B cell (primary cell): ENCODE measurements around the gene PYDC1. TPM values are rescaled to one million over a fixed set of nuclear protein-coding genes. Genes with fewer than 3 reads are reported as not detected.

ENCODE experiments used
- ATAC-seq: fragments of 200-7000 bp; cut with Tn5 transposase; one replicate; pipeline ENCODE4 v1.10.0; 2021; ENCODE audit warnings: low read depth, mild to moderate bottlenecking, moderate number of reproducible peaks, moderate library complexity
- CTCF ChIA-PET: fragments of 350-600 bp; sonication (Branson Sonifier 250); formaldehyde crosslinking; loops from one replicate; lab custom pipeline; 2021; ENCODE audit warnings: antibody characterized with exemption, inconsistent platforms; lab: Charles Lee
- POLR2A ChIA-PET: fragments of 350-600 bp; sonication (Branson Sonifier 250); formaldehyde crosslinking; loops from one replicate; lab custom pipeline; 2021; ENCODE audit warnings: antibody characterized with exemption; lab: Charles Lee
- DNase-seq: peaks from one replicate; pipeline ENCODE4 v3.0.0; 2013
- H2AFZ ChIP-seq: 2 replicates; pipeline ENCODE4 v1.6.1; 2012; ENCODE audit warnings: mild to moderate bottlenecking, low read depth, low read length; ENCODE audit not compliant: insufficient read depth, poor library complexity, severe bottlenecking
- H3K27ac ChIP-seq, 2 donors: 1 replicate in 1 of 2; 2 replicates in 1 of 2; pipeline ENCODE4 v1.5.1; 2012 to 2013; ENCODE audit warnings: low read length in 2 of 2, mild to moderate bottlenecking in 2 of 2, moderate library complexity in 1 of 2
- H3K27me3 ChIP-seq, 4 experiments: fragments of 200-600 bp in 1 of 4; sonication (generic) in 1 of 4; replicated peaks in 1 of 4; 1 replicate in 2 of 4; 2 replicates in 2 of 4; pipeline versions ENCODE4 v1.6.1 to v1.7.0; 2013 to 2016; ENCODE audit warnings: low read length in 3 of 4, mild to moderate bottlenecking in 2 of 4, mixed read lengths in 1 of 4, moderate library complexity in 1 of 4; ENCODE audit not compliant: insufficient read depth in 4 of 4, control insufficient read depth in 3 of 4; ENCODE audit errors: control extremely low read depth in 1 of 4
- H3K36me3 ChIP-seq, 2 experiments: replicated peaks in 1 of 2; 1 replicate in 1 of 2; 2 replicates in 1 of 2; pipeline versions ENCODE4 v1.6.1 to v1.7.1; 2013; ENCODE audit warnings: low read length in 1 of 2; ENCODE audit not compliant: insufficient read depth in 2 of 2, control insufficient read depth in 1 of 2; ENCODE audit errors: control extremely low read depth in 1 of 2, extremely low read depth in 1 of 2
- H3K4me1 ChIP-seq, 2 donors: fragments of 200-600 bp in 1 of 2; sonication (generic) in 1 of 2; 1 replicate in 1 of 2; 2 replicates in 1 of 2; pipeline versions ENCODE4 v1.5.1 to v1.6.1; 2013 to 2017; ENCODE audit warnings: low read length in 2 of 2; ENCODE audit not compliant: control insufficient read depth in 2 of 2, insufficient read depth in 2 of 2
- H3K4me2 ChIP-seq: replicated peaks from 2 replicates; pipeline ENCODE3; 2012; ENCODE audit warnings: mild to moderate bottlenecking, low read depth, low read length; ENCODE audit not compliant: poor library complexity, severe bottlenecking
- H3K4me3 ChIP-seq, 5 experiments: fragments of 200-600 bp in 1 of 5; sonication (generic) in 1 of 5; 1 replicate in 3 of 5; 2 replicates in 2 of 5; pipeline versions ENCODE4 v1.5.1 to v1.7.0; 2011 to 2016; ENCODE audit warnings: low read length in 4 of 5, mild to moderate bottlenecking in 4 of 5, low read depth in 2 of 5, control low read depth in 1 of 5, moderate library complexity in 1 of 5; ENCODE audit not compliant: insufficient read depth in 1 of 5; ENCODE audit errors: control extremely low read depth in 1 of 5, extremely low read depth in 1 of 5
- H3K79me2 ChIP-seq: fragments of 200-600 bp; sonication (generic); one replicate; pipeline ENCODE4 v1.6.0; 2016; ENCODE audit warnings: low read length; ENCODE audit not compliant: control insufficient read depth, insufficient read depth
- H3K9ac ChIP-seq: fragments of 200-600 bp; sonication (generic); 2 replicates; pipeline ENCODE4 v1.6.1; 2017; ENCODE audit warnings: mild to moderate bottlenecking, low read length, moderate library complexity
- H3K9me3 ChIP-seq, 3 donors: one replicate each; pipeline versions ENCODE4 v1.6.1 to v1.7.1; 2013; ENCODE audit warnings: low read length in 2 of 3; ENCODE audit not compliant: control insufficient read depth in 2 of 3, insufficient read depth in 1 of 3; ENCODE audit errors: control extremely low read depth in 1 of 3
- H4K20me1 ChIP-seq: 2 replicates; pipeline ENCODE4 v1.6.0; 2012; ENCODE audit warnings: mild to moderate bottlenecking, low read length; ENCODE audit not compliant: insufficient read depth, control insufficient read depth, poor library complexity, severe bottlenecking
- H3K27ac Mint-ChIP-seq: one replicate; pipeline ENCODE4 v1.8.0; 2021; ENCODE audit warnings: mixed read lengths
- H3K27me3 Mint-ChIP-seq: one replicate; pipeline ENCODE4 v1.8.0; 2021; ENCODE audit warnings: mixed read lengths
- H3K4me1 Mint-ChIP-seq: one replicate; pipeline ENCODE4 v1.8.0; 2021; ENCODE audit warnings: mixed read lengths
- H3K4me3 Mint-ChIP-seq: one replicate; pipeline ENCODE4 v1.8.0; 2021; ENCODE audit warnings: mixed read lengths
- H3K9me3 Mint-ChIP-seq: one replicate; pipeline ENCODE4 v1.8.0; 2022; ENCODE audit warnings: mixed read lengths; ENCODE audit not compliant: insufficient read depth
- CTCF ChIP-seq: fragments of 200-600 bp; IDR thresholded peaks from one replicate; pipeline ENCODE4 v1.8.0; 2022; ENCODE audit warnings: antibody characterized with exemption, mild to moderate bottlenecking
- EZH2 ChIP-seq: IDR thresholded peaks from 2 replicates; pipeline ENCODE4 v1.6.1; 2012; ENCODE audit warnings: borderline replicate concordance, low read depth, mild to moderate bottlenecking, moderate library complexity, low read length; ENCODE audit not compliant: insufficient read depth, poor library complexity, severe bottlenecking
- WGBS: methylation state at CpG from one replicate; pipeline ENCODE4 v1.1.5; 2013; ENCODE audit warnings: missing lambda C conversion rate; ENCODE audit not compliant: insufficient coverage; 5-methylcytosine and 5-hydroxymethylcytosine counted together
- intact Hi-C: fragments of 100-400 bp; cut with micrococcal nuclease; formaldehyde crosslinking; loops from one replicate; pipeline ENCODE4 v1.10.0; 2022
- polyA plus RNA-seq: library from polyadenylated mRNA; depleted of rRNA; stranded (reverse); fragments of >200 nt; gene quantifications from 2 replicates; pipeline ENCODE4 v1.2.3, GENCODE V29; 2012
- total RNA-seq, 2 donors: library from RNA; stranded (reverse); fragments of 120-200 nt in 1 of 2; gene quantifications; 1 replicate in 1 of 2; 2 replicates in 1 of 2; pipeline versions ENCODE4 v1.2.3 to v1.2.4, GENCODE V29; 2013 to 2022

The PYDC1 gene
- total and polyA plus RNA-seq, 2 donors (not counting 1 experiment from before 2014, with no cell fraction given): not detected

- ATAC-seq (no peak), DNase-seq (no peak)
- ChIA-PET POLR2A (no interaction called here), CTCF (interaction anchor here (0.5 to 0.6 kb wide), 2 partner anchors 36 to 334 kb away, joined by 3 to 4 read pairs; no protein-coding TSS in a partner anchor)
- H3K4me1 Mint-ChIP-seq: peaks cover 12% of the 10 kb centered on the region
- Histone ChIP-seq H3K27me3 (peaks cover 0 to 43% (median 21%) of the 10 kb centered on the region in 4 experiments), H3K36me3 (no peaks in the 10 kb centered on the region), H3K9ac (no peak overlapping the region), H3K27ac (no peak overlapping the region), H3K9me3 (no peaks in the 10 kb centered on the region), H3K4me1 (peaks cover 15 to 16% of the 10 kb centered on the region in 2 donors), H3K4me3 (no peak overlapping the region), H2AFZ (no peak overlapping the region), H3K79me2 (no peaks in the 10 kb centered on the region), H4K20me1 (peaks cover 5% of the 10 kb centered on the region), H3K4me2 (no peak overlapping the region)
- H3K4me3 Mint-ChIP-seq: no peak overlapping the region
- H3K27me3 Mint-ChIP-seq: peaks cover 35% of the 10 kb centered on the region
- WGBS: 79% methylated on average over 9 of the region's 12 CpGs
- H3K9me3 Mint-ChIP-seq: no peaks in the 10 kb centered on the region
- H3K27ac Mint-ChIP-seq: no peak overlapping the region
- no peak for TF ChIP-seq CTCF
- no peak for TF ChIP-seq EZH2
- intact Hi-C loops: no loop called here
Measured at GRCh38 chr16:31221357-31222160, 4.6 kb upstream of the PYDC1 start.

- intact Hi-C loops: no loop called here
- POLR2A ChIA-PET: no interaction called here
- Mint-ChIP-seq H3K4me1 (peaks cover 30% of the 10 kb centered on the region), H3K9me3 (no peaks in the 10 kb centered on the region), H3K4me3 (no peak overlapping the region), H3K27me3 (peaks cover 47% of the 10 kb centered on the region), H3K27ac (no peak overlapping the region)
- H3K27me3 ChIP-seq: peaks cover 0 to 62% (median 33%) of the 10 kb centered on the region in 4 experiments
- DNase-seq: no peak
- H3K4me3 ChIP-seq: no peak overlapping the region
- no peak overlapping the region for H3K9ac ChIP-seq
- CTCF ChIA-PET: interaction anchor here (0.9 kb wide), 1 partner anchor 232 kb away, joined by 3 read pairs; no protein-coding TSS in a partner anchor
- H2AFZ ChIP-seq: no peak overlapping the region
- TF ChIP-seq EZH2: no peak
- no peak for TF ChIP-seq CTCF
- peaks cover 0 to 10% (median 0%) of the 10 kb centered on the region in 3 donors for H3K9me3 ChIP-seq
- WGBS: 98% methylated on average over 10 of the region's 15 CpGs
- H3K27ac ChIP-seq: no peak overlapping the region
- H3K4me1 ChIP-seq: peaks cover 35 to 38% of the 10 kb centered on the region in 2 donors
- H3K79me2 ChIP-seq: no peaks in the 10 kb centered on the region
- H3K36me3 ChIP-seq: no peaks in the 10 kb centered on the region
- H3K4me2 ChIP-seq: no peak overlapping the region
- H4K20me1 ChIP-seq: peaks cover 5% of the 10 kb centered on the region
- ATAC-seq: no peak
Measured at GRCh38 chr16:31219154-31219741, 2.3 kb upstream of the PYDC1 start.
